GM19351 (cell line): ENCODE results near the gene UNK.
A peak's percentile ranks its signal among the peaks of the same experiment; 100 is the strongest.
"Not testable (repeated sequence)": the region's sequence is repeated elsewhere in the genome, so short reads cannot be mapped to it uniquely, and the experiment has no call there.

Experiments used
- ATAC-seq: cut with Tn5 transposase; IDR thresholded peaks from one replicate; pipeline ENCODE4 v1.9.1; 2021; ENCODE audit warnings: mild to moderate bottlenecking, moderate library complexity; ENCODE audit not compliant: unreplicated experiment

UNK gene

GRCh38 chr17:75771334-75772281, 13.0 kb upstream of the UNK start:
- no peak for ATAC-seq

- no peak for ATAC-seq
These were observed 11.3 kb upstream of the UNK start for GRCh38 chr17:75773121-75773807.

- ATAC-seq = no peak
These were observed 10.7 kb upstream of the UNK start for GRCh38 chr17:75773808-75774470.

GRCh38 chr17:75774471-75774990, 10.1 kb upstream of the UNK start:
- no peak for ATAC-seq

- ATAC-seq = no peak
These were observed 9.5 kb upstream of the UNK start for GRCh38 chr17:75774991-75775668.

- no peak for ATAC-seq
These were observed 8.0 kb upstream of the UNK start for GRCh38 chr17:75776386-75777295.

GRCh38 chr17:75777296-75777922, 7.2 kb upstream of the UNK start:
- ATAC-seq = no peak

GRCh38 chr17:75778066-75778860, 6.3 kb upstream of the UNK start:
- not testable (repeated sequence) for ATAC-seq

GRCh38 chr17:75778861-75779249, 5.8 kb upstream of the UNK start:
- ATAC-seq = peak; percentile 3

- peak; percentile 70 for ATAC-seq
These were observed 5.2 kb upstream of the UNK start for GRCh38 chr17:75779250-75779986.

- ATAC-seq = no peak
These were observed 4.4 kb upstream of the UNK start for GRCh38 chr17:75779987-75780889.

GRCh38 chr17:75783069-75783783, 1.4 kb upstream of the UNK start:
- no peak for ATAC-seq

- ATAC-seq = peak; percentile 1
These were observed 668 bp upstream of the UNK start for GRCh38 chr17:75783803-75784472.

- ATAC-seq = peak; percentile 53
These were observed 647 bp downstream of the UNK start for GRCh38 chr17:75785016-75785890.

GRCh38 chr17:75791254-75791653, 6.6 kb downstream of the UNK start:
- no peak for ATAC-seq
